IMR-90 (cell line): ENCODE results near the gene ZCCHC24. TPM values are rescaled to one million over a fixed set of nuclear protein-coding genes. Genes with fewer than 3 reads are reported as not detected.

Source experiments
- ATAC-seq: fragments of 200-7000 bp; cut with Tn5 transposase; 2 replicates; pipeline ENCODE4 v1.9.1; 2020; ENCODE audit warnings: low read depth, mild to moderate bottlenecking, moderate library complexity
- BruUV-seq: library from RNA; stranded (reverse); fragments of 400-500 nt; replicated peaks from 2 replicates; lab custom pipeline; 2021; lab: Mats Ljungman, UMichigan
- CTCF ChIA-PET: fragments of 300-600 bp; formaldehyde crosslinking; extraction: SDS; loops from one replicate; lab custom pipeline; 2021; ENCODE audit warnings: antibody characterized with exemption; lab: Yijun Ruan, JAX
- POLR2A ChIA-PET: fragments of 300-600 bp; sonication (Branson Sonifier 250); formaldehyde crosslinking; loops from one replicate; lab custom pipeline; 2022; ENCODE audit warnings: antibody characterized with exemption; ENCODE audit not compliant: unreplicated experiment; lab: Charles Lee
- DNase-seq: peaks from one replicate; pipeline ENCODE4 v3.0.0; 2013
- H2AFZ ChIP-seq: replicated peaks from 2 replicates; pipeline ENCODE3; 2013; ENCODE audit warnings: low read length, mild to moderate bottlenecking; ENCODE audit not compliant: poor library complexity
- H2AK5ac ChIP-seq: 2 replicates; pipeline ENCODE4 v1.6.1; 2013; ENCODE audit warnings: low read depth, low read length, inconsistent platforms
- H2AK9ac ChIP-seq: replicated peaks from 2 replicates; pipeline ENCODE3; 2013; ENCODE audit warnings: mild to moderate bottlenecking, low read depth, low read length, moderate library complexity; ENCODE audit not compliant: poor library complexity
- H2BK120ac ChIP-seq: 2 replicates; pipeline ENCODE4 v1.6.1; 2013; ENCODE audit warnings: low read depth, low read length, inconsistent platforms
- H2BK15ac ChIP-seq: 3 replicates; pipeline ENCODE4 v1.6.1; 2013; ENCODE audit warnings: low read depth, low read length, inconsistent platforms
- H2BK20ac ChIP-seq: 2 replicates; pipeline ENCODE4 v1.6.1; 2013; ENCODE audit warnings: low read depth, mild to moderate bottlenecking, inconsistent platforms, low read length, moderate library complexity
- H2BK5ac ChIP-seq: 2 replicates; pipeline ENCODE4 v1.6.1; 2013; ENCODE audit warnings: mild to moderate bottlenecking, low read depth, low read length, inconsistent platforms; ENCODE audit not compliant: poor library complexity, severe bottlenecking
- H3K14ac ChIP-seq: replicated peaks from 2 replicates; pipeline ENCODE4 v1.6.1; 2013; ENCODE audit warnings: low read depth, low read length, inconsistent platforms
- H3K18ac ChIP-seq: 2 replicates; pipeline ENCODE4 v1.6.1; 2013; ENCODE audit warnings: low read depth, low read length, control low read depth
- H3K23ac ChIP-seq: 2 replicates; pipeline ENCODE4 v1.6.1; 2013; ENCODE audit warnings: low read depth, low read length, inconsistent platforms
- H3K27ac ChIP-seq: 2 replicates; pipeline ENCODE4 v1.5.1; 2013; ENCODE audit warnings: mild to moderate bottlenecking, control low read depth, low read length; ENCODE audit not compliant: insufficient read depth
- H3K27me3 ChIP-seq: 2 replicates; pipeline ENCODE4 v1.6.1; 2013; ENCODE audit warnings: low read length; ENCODE audit not compliant: control insufficient read depth, insufficient read depth
- H3K36me3 ChIP-seq: 2 replicates; pipeline ENCODE4 v1.6.1; 2013; ENCODE audit warnings: low read length, mixed read lengths; ENCODE audit not compliant: control insufficient read depth, insufficient read depth
- H3K4ac ChIP-seq: 2 replicates; pipeline ENCODE4 v1.6.1; 2013; ENCODE audit warnings: low read depth, low read length, inconsistent platforms
- H3K4me1 ChIP-seq: 2 replicates; pipeline ENCODE4 v1.6.1; 2013; ENCODE audit warnings: low read length, mixed read lengths; ENCODE audit not compliant: control insufficient read depth, insufficient read depth
- H3K4me2 ChIP-seq: 2 replicates; pipeline ENCODE4 v1.6.1; 2013; ENCODE audit warnings: low read depth, mild to moderate bottlenecking, control low read depth, low read length, moderate library complexity
- H3K4me3 ChIP-seq: 2 replicates; pipeline ENCODE4 v1.5.1; 2013; ENCODE audit warnings: low read depth, mild to moderate bottlenecking, control low read depth, low read length, moderate library complexity; ENCODE audit not compliant: insufficient read depth
- H3K56ac ChIP-seq: 2 replicates; pipeline ENCODE4 v1.6.1; 2013; ENCODE audit warnings: low read length, inconsistent platforms; ENCODE audit not compliant: insufficient read depth; ENCODE audit errors: extremely low read depth
- H3K79me1 ChIP-seq, 2 experiments: 2 replicates each; pipeline ENCODE4 v1.6.1; 2013; ENCODE audit warnings: low read length in 2 of 2, inconsistent platforms in 1 of 2, low read depth in 1 of 2
- H3K9ac ChIP-seq: 2 replicates; pipeline ENCODE4 v1.6.1; 2013; ENCODE audit warnings: low read depth, low read length, control low read depth
- H3K9me1 ChIP-seq: 2 replicates; pipeline ENCODE4 v1.6.1; 2013; ENCODE audit warnings: low read length, inconsistent platforms; ENCODE audit not compliant: insufficient read depth
- H3K9me3 ChIP-seq: 2 replicates; pipeline ENCODE4 v1.6.1; 2013; ENCODE audit warnings: low read length; ENCODE audit not compliant: control insufficient read depth, insufficient read depth
- H4K20me1 ChIP-seq: 2 replicates; pipeline ENCODE4 v1.6.1; 2013; ENCODE audit warnings: low read length, inconsistent platforms; ENCODE audit not compliant: insufficient read depth
- H4K5ac ChIP-seq: 2 replicates; pipeline ENCODE4 v1.6.1; 2013; ENCODE audit warnings: mild to moderate bottlenecking, low read depth, low read length, control low read depth
- H4K8ac ChIP-seq, 2 experiments: 2 replicates each; pipeline ENCODE4 v1.6.1; 2013; ENCODE audit warnings: low read depth in 2 of 2, low read length in 2 of 2, control low read depth in 1 of 2, inconsistent platforms in 1 of 2
- H4K91ac ChIP-seq: 2 replicates; pipeline ENCODE4 v1.6.1; 2013; ENCODE audit warnings: low read depth, low read length, inconsistent platforms; ENCODE audit not compliant: insufficient read depth
- CHD1 ChIP-seq: IDR thresholded peaks from 2 replicates; pipeline ENCODE4 v1.6.1; 2012; ENCODE audit warnings: low read depth, low read length, improper control_type of control experiment
- ELK1 ChIP-seq: fragments of 150-350 bp; IDR thresholded peaks from 2 replicates; pipeline ENCODE4 v1.6.1; 2016; ENCODE audit warnings: low read depth, mild to moderate bottlenecking, low read length, moderate library complexity, borderline replicate concordance
- MAZ ChIP-seq: IDR thresholded peaks from 2 replicates; pipeline ENCODE4 v1.6.1; 2012; ENCODE audit warnings: low read depth, mild to moderate bottlenecking, low read length, improper control_type of control experiment, moderate library complexity, borderline replicate concordance
- MXI1 ChIP-seq: IDR thresholded peaks from 2 replicates; pipeline ENCODE4 v1.6.1; 2012; ENCODE audit warnings: low read depth, mild to moderate bottlenecking, low read length, moderate library complexity, borderline replicate concordance
- RCOR1 ChIP-seq: IDR thresholded peaks from 2 replicates; pipeline ENCODE4 v1.6.1; 2012; ENCODE audit warnings: mild to moderate bottlenecking, low read length, improper control_type of control experiment; ENCODE audit not compliant: insufficient replicate concordance
- SMC3 ChIP-seq: fragments of 150-350 bp; IDR thresholded peaks from 2 replicates; pipeline ENCODE4 v1.6.1; 2016; ENCODE audit warnings: low read depth, mild to moderate bottlenecking, antibody characterized with exemption, low read length, moderate library complexity
- WGBS, 2 experiments: methylation state at CpG; one replicate each; pipeline versions ENCODE4 v1.1.5 to v1.1.7; 2013; ENCODE audit warnings: missing lambda C conversion rate in 2 of 2; ENCODE audit not compliant: insufficient read length in 1 of 2; ENCODE audit errors: extremely low coverage in 2 of 2; 5-methylcytosine and 5-hydroxymethylcytosine counted together
- dilution Hi-C: fragments of 300-500 bp; cut with HindIII; formaldehyde crosslinking; loops from one replicate; pipeline ENCODE4 v1.14.3; 2018; ENCODE audit warnings: low sequenced_read_pairs; ENCODE audit not compliant: unreplicated experiment
- in situ Hi-C: fragments of 300-500 bp; cut with MboI; formaldehyde crosslinking; loops from 3 replicates; pipeline ENCODE4 v1.14.3; 2019; ENCODE audit warnings: low sequenced_read_pairs, inconsistent platforms, mixed read lengths
- intact Hi-C: fragments of 100-400 bp; cut with micrococcal nuclease; formaldehyde crosslinking; loops from 2 replicates; pipeline ENCODE4 v1.10.0; 2022
- polyA plus RNA-seq, 3 experiments: library from polyadenylated mRNA; depleted of rRNA; stranded (reverse); fragments of >200 nt; gene quantifications; 2 replicates each; pipeline ENCODE4 v1.2.3, GENCODE V29; 2012; ENCODE audit warnings: low replicate concordance in 1 of 3
- total RNA-seq: library from RNA; depleted of rRNA; stranded (reverse); fragments of >200 nt; gene quantifications from 2 replicates; pipeline ENCODE4 v1.2.3, GENCODE V29; 2012
- TF ChIP-seq, protein P1 (sequence below): fragments of 150-350 bp; IDR thresholded peaks from 2 replicates; pipeline ENCODE4 v1.6.1; 2017; ENCODE audit warnings: mild to moderate bottlenecking, antibody characterized with exemption, low read length, low read depth

Gene ZCCHC24
- total and polyA plus RNA-seq, 2 of the 4 experiments (the other 2 are of a cell fraction) = 15.1 to 25.9 TPM

- Histone ChIP-seq H2AFZ (no peak overlapping the region), H3K4me1 (peaks cover 65% of the 10 kb centered on the region), H3K4me2 (no peak overlapping the region), H3K79me1 (peaks cover 47 to 69% of the 10 kb centered on the region in 2 experiments), H3K9me3 (no peaks in the 10 kb centered on the region), H3K4ac (no peak overlapping the region; the same call in none of the 2 replicates), H4K5ac (no peak overlapping the region), H3K14ac (peak overlapping the region; percentile 45; the same call in 1 of the 2 replicates), H2BK120ac (no peak overlapping the region), H2BK15ac (no peak overlapping the region), H4K91ac (no peak overlapping the region), H3K27ac (no peak overlapping the region), H3K27me3 (no peaks in the 10 kb centered on the region), H2BK5ac (no peak overlapping the region), H4K20me1 (peaks cover 59% of the 10 kb centered on the region), H3K56ac (no peak overlapping the region), H2AK5ac (peak overlapping the region; percentile 23; the same call in 1 of the 2 replicates), H3K18ac (no peak overlapping the region), H3K9ac (no peak overlapping the region), H4K8ac (no peak overlapping the region), H3K4me3 (no peak overlapping the region), H3K36me3 (peaks cover 57% of the 10 kb centered on the region), H3K23ac (peak overlapping the region; percentile 49; the same call in 1 of the 2 replicates), H2AK9ac (peak overlapping the region; percentile 58), H3K9me1 (peaks cover 59% of the 10 kb centered on the region), H2BK20ac (no peak overlapping the region)
- POLR2A ChIA-PET = no interaction called here
- DNase-seq = no peak
- TF ChIP-seq, protein P1, sequence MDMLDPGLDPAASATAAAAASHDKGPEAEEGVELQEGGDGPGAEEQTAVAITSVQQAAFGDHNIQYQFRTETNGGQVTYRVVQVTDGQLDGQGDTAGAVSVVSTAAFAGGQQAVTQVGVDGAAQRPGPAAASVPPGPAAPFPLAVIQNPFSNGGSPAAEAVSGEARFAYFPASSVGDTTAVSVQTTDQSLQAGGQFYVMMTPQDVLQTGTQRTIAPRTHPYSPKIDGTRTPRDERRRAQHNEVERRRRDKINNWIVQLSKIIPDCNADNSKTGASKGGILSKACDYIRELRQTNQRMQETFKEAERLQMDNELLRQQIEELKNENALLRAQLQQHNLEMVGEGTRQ = no peak
- no peak for TF ChIP-seq RCOR1
- no peak for TF ChIP-seq CHD1
- no peak for TF ChIP-seq ELK1
- TF ChIP-seq SMC3 = no peak
- TF ChIP-seq MAZ = no peak
- TF ChIP-seq MXI1 = no peak
- in situ Hi-C loops (no loop called here), intact Hi-C loops (no loop called here), dilution Hi-C loops (no loop called here)
- 73% methylated on average over 3 of the region's 6 CpGs; no CpG with 5 or more reads in 1 of the 2 experiments for WGBS, 2 experiments
- CTCF ChIA-PET = no interaction called here
- no peak for ATAC-seq
- BruUV-seq = no TSS peak
Observed at GRCh38 chr10:79409038-79409725, 36.2 kb downstream of the ZCCHC24 start.
